ENCODE measurements around the gene EIF2A.

The EIF2A gene

GRCh38 chr3:150543531-150543930 is 3.1 kb upstream of the EIF2A start:
- DNase-seq = no peak

GRCh38 chr3:150544041-150544440 is 2.5 kb upstream of the EIF2A start:
- DNase-seq = no peak

GRCh38 chr3:150544726-150545125 is 1.9 kb upstream of the EIF2A start:
- peak; percentile 28 for DNase-seq

- DNase-seq = peak; percentile 57
Measured at GRCh38 chr3:150545419-150546225, 965 bp upstream of the EIF2A start.

- DNase-seq = peak; percentile 47
Measured at GRCh38 chr3:150547045-150547741, 606 bp downstream of the EIF2A start.

GRCh38 chr3:150555859-150556436 is 9.4 kb downstream of the EIF2A start:
- no peak for DNase-seq

- DNase-seq = no peak
Measured at GRCh38 chr3:150556792-150557191, 10.2 kb downstream of the EIF2A start.

- DNase-seq = no peak
Measured at GRCh38 chr3:150557725-150558124, 11.1 kb downstream of the EIF2A start.

GRCh38 chr3:150564243-150564642 is 17.7 kb downstream of the EIF2A start:
- DNase-seq = no peak

GRCh38 chr3:150567328-150567727 is 20.7 kb downstream of the EIF2A start:
- no peak for DNase-seq

GRCh38 chr3:150577855-150578254 is 31.3 kb downstream of the EIF2A start:
- peak; percentile 41 for DNase-seq

- no peak for DNase-seq
Measured at GRCh38 chr3:150581174-150581573, 34.6 kb downstream of the EIF2A start.

GRCh38 chr3:150582620-150583019 is 36.0 kb downstream of the EIF2A start:
- no peak for DNase-seq

- DNase-seq = no peak
Measured at GRCh38 chr3:150583028-150583427, 36.4 kb downstream of the EIF2A start.

GRCh38 chr3:150588027-150588830 is 41.6 kb downstream of the EIF2A start:
- no peak for DNase-seq

- peak; percentile 56 for DNase-seq
Measured at GRCh38 chr3:150589759-150590158, 43.2 kb downstream of the EIF2A start.

GRCh38 chr3:150594150-150594549 is 47.6 kb downstream of the EIF2A start:
- no peak for DNase-seq

- no peak for DNase-seq
Measured at GRCh38 chr3:150597646-150598045, 51.1 kb downstream of the EIF2A start.

- DNase-seq = no peak
Measured at GRCh38 chr3:150599611-150600297, 53.2 kb downstream of the EIF2A start.

GRCh38 chr3:150600647-150601530 is 54.3 kb downstream of the EIF2A start:
- DNase-seq = peak; percentile 37

GRCh38 chr3:150602426-150603152 is 56.0 kb downstream of the EIF2A start:
- peak; percentile 22 for DNase-seq
